Measurements from ENCODE around the gene RITA1. TPM values are rescaled to one million over a fixed set of nuclear protein-coding genes. Genes with fewer than 3 reads are reported as not detected.

Gene RITA1
- total RNA-seq, 1 experiment from 2014 or later = 33.1 TPM

GRCh38 chr12:113145720-113146551 lies 39.6 kb upstream of the RITA1 start:
- DNase-seq (ENCODE audit: low read depth in 1 of 2, low spot score in 2 of 2) = no peak
- H3K4me1 ChIP-seq (replicated peaks) = peaks cover 6% of the 10 kb centered on the region; the same call in 1 of the 2 replicates
- no peak overlapping the region for H3K4me3 ChIP-seq
- no peaks in the 10 kb centered on the region for H3K36me3 ChIP-seq
- H3K27me3 ChIP-seq (replicated peaks) = peaks cover 5% of the 10 kb centered on the region; the same call in 1 of the 2 replicates
- no peaks in the 10 kb centered on the region for H3K9me3 ChIP-seq (replicated peaks)
- no peak overlapping the region for H3K27ac ChIP-seq

GRCh38 chr12:113146999-113147398 lies 38.5 kb upstream of the RITA1 start:
- Histone ChIP-seq H3K27me3 (replicated peaks) (peaks cover 8% of the 10 kb centered on the region), H3K4me3 (no peak overlapping the region), H3K27ac (no peak overlapping the region), H3K9me3 (replicated peaks) (no peaks in the 10 kb centered on the region), H3K36me3 (no peaks in the 10 kb centered on the region), H3K4me1 (replicated peaks) (peaks cover 6% of the 10 kb centered on the region; the same call in 1 of the 2 replicates)
- DNase-seq (ENCODE audit: low read depth in 1 of 2, low spot score in 2 of 2) = no peak

GRCh38 chr12:113149361-113150150 lies 36.0 kb upstream of the RITA1 start, which contains the start of gene CFAP73:
Gene CFAP73, plus strand, starts transcription at chr12:113149724. Its CDS starts 134 bp downstream, at chr12:113149858.
- peak; percentile 71 to 83 for DNase-seq (ENCODE audit: low read depth in 1 of 2, low spot score in 2 of 2)
- no peaks in the 10 kb centered on the region for H3K9me3 ChIP-seq (replicated peaks)
- H3K4me3 ChIP-seq = no peak within 1 kb of the TSS
- no peaks in the 10 kb centered on the region for H3K36me3 ChIP-seq
- H3K4me1 ChIP-seq (replicated peaks) = peaks cover 20% of the 10 kb centered on the region
- H3K27me3 ChIP-seq (replicated peaks) = peaks cover 34% of the 10 kb centered on the region
- H3K27ac ChIP-seq = no peak within 1 kb of the TSS

- no peak for DNase-seq (ENCODE audit: low read depth in 1 of 2, low spot score in 2 of 2)
- Histone ChIP-seq H3K9me3 (replicated peaks) (no peaks in the 10 kb centered on the region), H3K4me1 (replicated peaks) (peaks cover 21% of the 10 kb centered on the region), H3K27me3 (replicated peaks) (peaks cover 40% of the 10 kb centered on the region), H3K27ac (no peak overlapping the region), H3K4me3 (no peak overlapping the region), H3K36me3 (no peaks in the 10 kb centered on the region)
These were observed 33.9 kb upstream of the RITA1 start for GRCh38 chr12:113151655-113152054.

GRCh38 chr12:113152196-113152834 lies 33.2 kb upstream of the RITA1 start:
- H3K9me3 ChIP-seq (replicated peaks) = no peaks in the 10 kb centered on the region
- no peaks in the 10 kb centered on the region for H3K36me3 ChIP-seq
- peaks cover 21% of the 10 kb centered on the region for H3K4me1 ChIP-seq (replicated peaks)
- H3K4me3 ChIP-seq = no peak overlapping the region
- no peak for DNase-seq (ENCODE audit: low read depth in 1 of 2, low spot score in 2 of 2)
- no peak overlapping the region for H3K27ac ChIP-seq
- H3K27me3 ChIP-seq (replicated peaks) = peaks cover 37% of the 10 kb centered on the region

- peak; percentile 41 to 56 for DNase-seq (ENCODE audit: low read depth in 1 of 2, low spot score in 2 of 2)
- Histone ChIP-seq H3K36me3 (peaks cover 4% of the 10 kb centered on the region; the same call in 1 of the 2 replicates), H3K4me1 (replicated peaks) (peaks cover 21% of the 10 kb centered on the region), H3K9me3 (replicated peaks) (no peaks in the 10 kb centered on the region), H3K27ac (no peak overlapping the region), H3K27me3 (replicated peaks) (peaks cover 35% of the 10 kb centered on the region), H3K4me3 (peak overlapping the region; percentile 16; the same call in 1 of the 2 replicates)
These were observed 32.4 kb upstream of the RITA1 start for GRCh38 chr12:113152835-113153814.

GRCh38 chr12:113154351-113154973 lies 31.1 kb upstream of the RITA1 start:
- Histone ChIP-seq H3K27ac (no peak overlapping the region), H3K27me3 (replicated peaks) (peaks cover 35% of the 10 kb centered on the region), H3K36me3 (peaks cover 17% of the 10 kb centered on the region), H3K4me1 (replicated peaks) (peaks cover 18% of the 10 kb centered on the region), H3K4me3 (no peak overlapping the region), H3K9me3 (replicated peaks) (no peaks in the 10 kb centered on the region)
- DNase-seq (ENCODE audit: low read depth in 1 of 2, low spot score in 2 of 2) = no peak

- Histone ChIP-seq H3K27ac (no peak overlapping the region), H3K4me1 (replicated peaks) (peaks cover 14% of the 10 kb centered on the region), H3K4me3 (no peak overlapping the region), H3K9me3 (replicated peaks) (no peaks in the 10 kb centered on the region), H3K27me3 (replicated peaks) (peaks cover 35% of the 10 kb centered on the region), H3K36me3 (peaks cover 23% of the 10 kb centered on the region)
- no peak for DNase-seq (ENCODE audit: low read depth in 1 of 2, low spot score in 2 of 2)
These were observed 30.5 kb upstream of the RITA1 start for GRCh38 chr12:113155060-113155459.

- Histone ChIP-seq H3K27me3 (replicated peaks) (peaks cover 35% of the 10 kb centered on the region), H3K4me3 (no peak overlapping the region), H3K4me1 (replicated peaks) (peaks cover 14% of the 10 kb centered on the region), H3K36me3 (peaks cover 29% of the 10 kb centered on the region), H3K9me3 (replicated peaks) (no peaks in the 10 kb centered on the region), H3K27ac (no peak overlapping the region)
- DNase-seq (ENCODE audit: low read depth in 1 of 2, low spot score in 2 of 2) = no peak
These were observed 29.9 kb upstream of the RITA1 start for GRCh38 chr12:113155646-113156045.

GRCh38 chr12:113157218-113157859 lies 28.2 kb upstream of the RITA1 start:
- DNase-seq (ENCODE audit: low read depth in 1 of 2, low spot score in 2 of 2) = no peak
- Histone ChIP-seq H3K4me3 (no peak overlapping the region), H3K9me3 (replicated peaks) (no peaks in the 10 kb centered on the region), H3K4me1 (replicated peaks) (peaks cover 14% of the 10 kb centered on the region), H3K36me3 (peaks cover 35% of the 10 kb centered on the region), H3K27ac (no peak overlapping the region), H3K27me3 (replicated peaks) (peaks cover 29% of the 10 kb centered on the region)

GRCh38 chr12:113158439-113159203 lies 26.9 kb upstream of the RITA1 start:
- Histone ChIP-seq H3K36me3 (peaks cover 48% of the 10 kb centered on the region), H3K9me3 (replicated peaks) (no peaks in the 10 kb centered on the region), H3K4me3 (no peak overlapping the region), H3K27ac (no peak overlapping the region), H3K4me1 (replicated peaks) (peaks cover 4% of the 10 kb centered on the region; the same call in 1 of the 2 replicates), H3K27me3 (replicated peaks) (peaks cover 16% of the 10 kb centered on the region)
- no peak for DNase-seq (ENCODE audit: low read depth in 1 of 2, low spot score in 2 of 2)
